Neural cell (in vitro differentiated cells): Measurements from ENCODE around the gene VARS2. TPM values are rescaled to one million over a fixed set of nuclear protein-coding genes. Genes with fewer than 3 reads are reported as not detected.

Experiments
- H2AFZ ChIP-seq: fragments of 200-600, 300-800 bp; sonication (generic), shearing (Covaris generic); 2 replicates; pipeline ENCODE4 v1.6.0; 2014; ENCODE audit warnings: low read depth, mild to moderate bottlenecking, antibody characterized with exemption, low read length, moderate library complexity
- H3F3A ChIP-seq: fragments of 200-600 bp; shearing (Covaris generic); 2 replicates; pipeline ENCODE4 v1.6.1; 2016; ENCODE audit warnings: mild to moderate bottlenecking, moderate library complexity, mixed read lengths, antibody characterized with exemption, low read length; ENCODE audit not compliant: insufficient read depth, poor library complexity, severe bottlenecking
- H3K27ac ChIP-seq: fragments of 200-600, 300-800 bp; sonication (generic), shearing (Covaris generic); 2 replicates; pipeline ENCODE4 v1.5.1; 2014; ENCODE audit warnings: mild to moderate bottlenecking, low read length, moderate library complexity
- H3K27me3 ChIP-seq: fragments of 300-800, 200-600 bp; sonication (generic), shearing (Covaris generic); 2 replicates; pipeline ENCODE4 v1.6.0; 2014; ENCODE audit warnings: mild to moderate bottlenecking, low read depth, low read length, moderate library complexity; ENCODE audit not compliant: insufficient read depth
- H3K36me3 ChIP-seq: fragments of 300-800, 200-600 bp; sonication (generic), shearing (Covaris generic); 2 replicates; pipeline ENCODE4 v1.5.1; 2014; ENCODE audit warnings: mild to moderate bottlenecking, antibody characterized with exemption, low read length, moderate library complexity; ENCODE audit not compliant: insufficient read depth
- H3K4me2 ChIP-seq: fragments of 300-800, 200-600 bp; sonication (generic), shearing (Covaris generic); 2 replicates; pipeline ENCODE4 v1.6.0; 2014; ENCODE audit warnings: mild to moderate bottlenecking, low read length
- H3K4me3 ChIP-seq: fragments of 300-800, 200-600 bp; sonication (generic), shearing (Covaris generic); 2 replicates; pipeline ENCODE4 v1.5.1; 2014; ENCODE audit warnings: mild to moderate bottlenecking, low read length, moderate library complexity
- H3K79me2 ChIP-seq: fragments of 200-600 bp; shearing (Covaris generic); replicated peaks from 2 replicates; pipeline ENCODE4 v1.6.0; 2014; ENCODE audit warnings: mild to moderate bottlenecking, low read length, moderate library complexity; ENCODE audit not compliant: insufficient read depth
- H3K9ac ChIP-seq: fragments of 300-800, 200-600 bp; sonication (generic), shearing (Covaris generic); 2 replicates; pipeline ENCODE4 v1.6.1; 2016; ENCODE audit warnings: mild to moderate bottlenecking, low read length, mixed read lengths
- H3K9me2 ChIP-seq: fragments of 200-600 bp; shearing (Covaris generic); 2 replicates; pipeline ENCODE4 v1.6.1; 2016; ENCODE audit warnings: mild to moderate bottlenecking, low read length, mixed read lengths; ENCODE audit not compliant: insufficient read depth
- H3K9me3 ChIP-seq: fragments of 200-600, 300-800 bp; sonication (generic), shearing (Covaris generic); 2 replicates; pipeline ENCODE4 v1.6.1; 2016; ENCODE audit warnings: mild to moderate bottlenecking, mixed run types, low read length, moderate library complexity, mixed read lengths
- H4K20me1 ChIP-seq: fragments of 200-600 bp; shearing (Covaris generic); 2 replicates; pipeline ENCODE4 v1.6.1; 2016; ENCODE audit warnings: mild to moderate bottlenecking, mixed run types; ENCODE audit not compliant: insufficient read depth
- CTCF ChIP-seq: fragments of 450-650 bp; IDR thresholded peaks from 2 replicates; pipeline ENCODE4 v1.5.1; 2014; ENCODE audit warnings: antibody characterized with exemption, mild to moderate bottlenecking, moderate library complexity; ENCODE audit not compliant: poor library complexity, severe bottlenecking
- EP300 ChIP-seq: fragments of 450-650 bp; conservative IDR thresholded peaks from 2 replicates; pipeline ENCODE4 v1.6.1; 2014; ENCODE audit warnings: antibody characterized with exemption, mild to moderate bottlenecking, moderate library complexity; ENCODE audit not compliant: poor library complexity, severe bottlenecking
- EZH2 ChIP-seq: fragments of 200-600, 300-800 bp; shearing (Covaris generic), sonication (generic); IDR thresholded peaks from 2 replicates; pipeline ENCODE4 v1.6.1; 2014; ENCODE audit warnings: antibody characterized with exemption, low read length, borderline replicate concordance, mild to moderate bottlenecking; ENCODE audit not compliant: insufficient read depth, poor library complexity, severe bottlenecking
- MXI1 ChIP-seq: fragments of 450-650 bp; conservative IDR thresholded peaks from 2 replicates; pipeline ENCODE4 v1.6.1; 2014; ENCODE audit warnings: antibody characterized with exemption, mild to moderate bottlenecking; ENCODE audit not compliant: poor library complexity, severe bottlenecking
- POLR2AphosphoS5 ChIP-seq: IDR thresholded peaks from 2 replicates; pipeline ENCODE4 v1.6.1; 2012
- RAD21 ChIP-seq: fragments of 450-650 bp; conservative IDR thresholded peaks from 2 replicates; pipeline ENCODE4 v1.6.1; 2014; ENCODE audit warnings: antibody characterized with exemption, mild to moderate bottlenecking, moderate library complexity
- REST ChIP-seq: IDR thresholded peaks from 2 replicates; pipeline ENCODE4 v1.6.1; 2012; ENCODE audit warnings: borderline replicate concordance
- SMC3 ChIP-seq: fragments of 450-650 bp; conservative IDR thresholded peaks from 2 replicates; pipeline ENCODE4 v1.6.1; 2014; ENCODE audit warnings: antibody characterized with exemption, mild to moderate bottlenecking, moderate library complexity; ENCODE audit not compliant: poor library complexity
- TAF1 ChIP-seq: IDR thresholded peaks from 2 replicates; pipeline ENCODE4 v1.6.1; 2012; ENCODE audit warnings: low read depth
- polyA plus RNA-seq: library from polyadenylated mRNA; depleted of rRNA; stranded (reverse); fragments of >200 nt; gene quantifications from 2 replicates; pipeline ENCODE4 v1.2.3, GENCODE V29; 2014

The VARS2 gene
- polyA plus RNA-seq, 1 donor from 2014 or later = 93.4 TPM

DNA sequence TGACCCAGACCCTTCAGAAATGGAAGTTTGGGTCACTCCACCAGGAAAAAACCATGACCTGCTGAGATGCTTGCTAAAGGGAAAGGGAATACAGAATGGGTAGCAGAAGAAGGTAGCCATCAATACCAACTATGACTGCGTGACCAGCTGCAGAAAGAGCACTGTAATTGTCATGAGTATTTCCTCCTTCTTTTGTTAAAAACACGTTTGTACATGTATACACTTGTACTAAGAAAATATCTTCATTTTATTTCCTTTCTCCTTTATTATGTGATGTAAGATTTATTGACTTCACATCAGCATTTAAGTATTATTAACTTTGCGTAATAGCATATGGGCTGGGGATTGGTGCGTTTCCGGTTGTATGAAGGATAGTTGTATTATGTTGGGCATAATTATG lies 56.9 kb downstream of the VARS2 start:
- no peaks in the 10 kb centered on the region for H3K79me2 ChIP-seq
- no peaks in the 10 kb centered on the region for H4K20me1 ChIP-seq
- no peak overlapping the region for H3K4me2 ChIP-seq
- H3K27me3 ChIP-seq = no peaks in the 10 kb centered on the region
- no peak overlapping the region for H3K27ac ChIP-seq
- H3K4me3 ChIP-seq = no peak overlapping the region
- no peaks in the 10 kb centered on the region for H3K36me3 ChIP-seq
- H2AFZ ChIP-seq = no peak overlapping the region
- H3K9me2 ChIP-seq = no peaks in the 10 kb centered on the region
- no peak for TF ChIP-seq CTCF
- no peak for TF ChIP-seq MXI1
- TF ChIP-seq TAF1 = no peak
- TF ChIP-seq POLR2AphosphoS5 = no peak
- no peak for TF ChIP-seq REST
- H3K9me3 ChIP-seq = no peaks in the 10 kb centered on the region
- no peak overlapping the region for H3K9ac ChIP-seq
- H3F3A ChIP-seq = no peaks in the 10 kb centered on the region

DNA sequence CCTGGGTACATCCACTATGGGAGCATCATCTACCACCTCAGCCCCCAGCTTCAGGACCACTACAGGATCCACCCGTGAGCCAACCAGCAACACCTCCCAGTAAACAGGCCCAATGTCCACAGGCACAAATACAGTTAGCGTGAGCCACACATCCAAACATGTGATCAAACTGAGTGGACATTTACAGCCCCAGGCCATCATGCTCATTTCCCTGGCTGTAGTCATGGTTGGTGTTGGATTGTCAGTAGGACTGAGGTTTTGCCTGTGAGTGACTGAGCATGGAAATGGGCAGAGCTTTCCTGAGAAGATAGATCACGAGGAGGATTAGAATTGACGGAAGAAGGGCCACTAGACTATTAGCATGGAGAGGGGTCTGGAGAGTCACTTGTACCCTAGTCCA lies 58.8 kb downstream of the VARS2 start:
- H3K36me3 ChIP-seq = no peaks in the 10 kb centered on the region
- no peak overlapping the region for H3K4me3 ChIP-seq
- H3K27ac ChIP-seq = no peak overlapping the region
- TF ChIP-seq POLR2AphosphoS5 (no peak), SMC3 (no peak), CTCF (no peak), RAD21 (no peak), TAF1 (no peak), REST (no peak), MXI1 (no peak), EZH2 (no peak), EP300 (no peak)
- H3K4me2 ChIP-seq = no peak overlapping the region
- no peaks in the 10 kb centered on the region for H3F3A ChIP-seq
- no peaks in the 10 kb centered on the region for H3K79me2 ChIP-seq
- no peaks in the 10 kb centered on the region for H3K27me3 ChIP-seq
- no peak overlapping the region for H2AFZ ChIP-seq
- H3K9me2 ChIP-seq = no peaks in the 10 kb centered on the region
- no peaks in the 10 kb centered on the region for H3K9me3 ChIP-seq
- no peaks in the 10 kb centered on the region for H4K20me1 ChIP-seq
- no peak overlapping the region for H3K9ac ChIP-seq
